Suprapubic skin (tissue), 4 donors: ENCODE data around the gene CDC25B. TPM values are rescaled to one million over a fixed set of nuclear protein-coding genes. Genes with fewer than 3 reads are reported as not detected.
A peak's percentile ranks its signal among the peaks of the same experiment; 100 is the strongest.

Experiments
- DNase-seq, 2 donors: peaks; one replicate each; pipeline ENCODE4 v3.0.0-alpha.2; 2019; ENCODE audit warnings: low spot score in 2 of 2
- H3K27ac ChIP-seq: fragments of 200-600 bp; sonication (generic); one replicate; pipeline ENCODE4 v1.5.1; 2019
- H3K27me3 ChIP-seq: fragments of 200-600 bp; sonication (generic); one replicate; pipeline ENCODE4 v1.5.1; 2019
- H3K36me3 ChIP-seq: fragments of 200-600 bp; sonication (generic); one replicate; pipeline ENCODE4 v1.5.1; 2019
- H3K4me1 ChIP-seq: fragments of 200-600 bp; sonication (generic); one replicate; pipeline ENCODE4 v1.5.1; 2019
- H3K4me3 ChIP-seq: fragments of 200-600 bp; sonication (generic); one replicate; pipeline ENCODE4 v1.5.1; 2019; ENCODE audit warnings: mild to moderate bottlenecking
- H3K9me3 ChIP-seq: fragments of 200-600 bp; sonication (generic); one replicate; pipeline ENCODE4 v1.5.1; 2019
- CTCF ChIP-seq, 2 donors: fragments of 200-600 bp in 1 of 2; fragments of 450-650 bp in 1 of 2; sonication (generic) in 1 of 2; IDR thresholded peaks; one replicate each; pipeline ENCODE4 v1.5.1; 2016 to 2019; ENCODE audit warnings: antibody characterized with exemption in 2 of 2, mild to moderate bottlenecking in 1 of 2, moderate library complexity in 1 of 2
- EP300 ChIP-seq: sonication (generic); formaldehyde crosslinking; IDR thresholded peaks from one replicate; pipeline ENCODE4 v1.6.1; 2017; ENCODE audit warnings: antibody characterized with exemption
- POLR2A ChIP-seq, 2 donors: fragments of 450-650 bp; IDR thresholded peaks; one replicate each; pipeline ENCODE4 v1.6.1; 2017; ENCODE audit warnings: antibody characterized with exemption in 2 of 2, mild to moderate bottlenecking in 2 of 2, moderate library complexity in 2 of 2
- POLR2AphosphoS5 ChIP-seq, 3 donors: sonication (generic); formaldehyde crosslinking; IDR thresholded peaks; one replicate each; pipeline ENCODE4 v1.6.1; 2017; ENCODE audit warnings: antibody characterized with exemption in 3 of 3
- WGBS: methylation state at CpG from one replicate; pipeline ENCODE4 v1.1.5; 2018; 5-methylcytosine and 5-hydroxymethylcytosine counted together
- total RNA-seq, 4 donors: library from RNA; depleted of rRNA; stranded (reverse); fragments of >200 nt; gene quantifications; one replicate each; pipeline ENCODE4 v1.1.0, GENCODE V29; 2016

The CDC25B gene
- total RNA-seq, 4 donors from 2014 or later, result 12.7 to 34.4 (median 23.3) TPM

GRCh38 chr20:3767427-3768341, 28.4 kb upstream of the CDC25B start, which contains the start of gene ADISSP:
Gene ADISSP, minus strand, starts transcription at chr20:3767753. Its CDS starts 7,653 bp downstream, at chr20:3760100.
- 1% methylated on average over 13 of the region's 80 CpGs for WGBS
- peak within 1 kb of the TSS; percentile 83 for H3K27ac ChIP-seq
- peak within 1 kb of the TSS; percentile 64 for H3K4me3 ChIP-seq
- no peaks in the 10 kb centered on the region for H3K9me3 ChIP-seq
- H3K4me1 ChIP-seq, result peaks cover 39% of the 10 kb centered on the region
- DNase-seq, result peak; percentile 99
- H3K36me3 ChIP-seq, result no peaks in the 10 kb centered on the region
- H3K27me3 ChIP-seq, result no peaks in the 10 kb centered on the region
- TF ChIP-seq EP300, result no peak
- peak in 2 of 3 donors; percentile 29 to 90 for TF ChIP-seq POLR2AphosphoS5 (IDR thresholded peaks at IDR 0.05)

GRCh38 chr20:3768342-3769130, 27.6 kb upstream of the CDC25B start:
- Histone ChIP-seq H3K27ac (peak overlapping the region; percentile 83), H3K9me3 (no peaks in the 10 kb centered on the region), H3K4me3 (peak overlapping the region; percentile 64), H3K27me3 (no peaks in the 10 kb centered on the region), H3K4me1 (peaks cover 39% of the 10 kb centered on the region), H3K36me3 (no peaks in the 10 kb centered on the region)
- 3% methylated on average over 8 of the region's 51 CpGs for WGBS
- TF ChIP-seq POLR2AphosphoS5 (IDR thresholded peaks at IDR 0.05) (peak in 1 of 3 donors; percentile 21), CTCF (IDR thresholded peaks at IDR 0.05) (peak in 1 of 2 donors; percentile 54), EP300 (no peak)
- peak in 1 of 2 donors; percentile 88 for DNase-seq

- DNase-seq, result no peak
- H3K4me1 ChIP-seq, result peaks cover 25% of the 10 kb centered on the region
- no peaks in the 10 kb centered on the region for H3K27me3 ChIP-seq
- 81% methylated on average over 7 of the region's 7 CpGs for WGBS
- no peaks in the 10 kb centered on the region for H3K9me3 ChIP-seq
- TF ChIP-seq EP300 (no peak), POLR2A (IDR thresholded peaks at IDR 0.05) (no peak), CTCF (IDR thresholded peaks at IDR 0.05) (no peak), POLR2AphosphoS5 (IDR thresholded peaks at IDR 0.05) (no peak)
- H3K4me3 ChIP-seq, result no peak overlapping the region
- no peaks in the 10 kb centered on the region for H3K36me3 ChIP-seq
- no peak overlapping the region for H3K27ac ChIP-seq
Measured at GRCh38 chr20:3771552-3772058, 24.5 kb upstream of the CDC25B start.

- no peaks in the 10 kb centered on the region for H3K9me3 ChIP-seq
Measured at GRCh38 chr20:3775457-3776108, 20.5 kb upstream of the CDC25B start.

More at GRCh38 chr20:3775457-3776108, 20.5 kb upstream of the CDC25B start:
- DNase-seq, result no peak
- 89% methylated on average over 4 of the region's 4 CpGs for WGBS
- H3K27me3 ChIP-seq, result no peaks in the 10 kb centered on the region
- no peak overlapping the region for H3K27ac ChIP-seq
- no peak overlapping the region for H3K4me3 ChIP-seq
- TF ChIP-seq EP300, result no peak
- TF ChIP-seq POLR2A (IDR thresholded peaks at IDR 0.05), result no peak
- no peak for TF ChIP-seq CTCF (IDR thresholded peaks at IDR 0.05)
- no peak for TF ChIP-seq POLR2AphosphoS5 (IDR thresholded peaks at IDR 0.05)
- peaks cover 18% of the 10 kb centered on the region for H3K4me1 ChIP-seq
- H3K36me3 ChIP-seq, result no peaks in the 10 kb centered on the region
